HepG2 (cell line): ENCODE measurements around the gene PLPPR2. TPM values are rescaled to one million over a fixed set of nuclear protein-coding genes. Genes with fewer than 3 reads are reported as not detected.

Experiments used
- CBX1 ChIP-seq: IDR thresholded peaks from one replicate; pipeline ENCODE4 v1.6.1; 2016; ENCODE audit warnings: antibody characterized with exemption, low read depth
- CEBPG ChIP-seq: IDR thresholded peaks from 2 replicates; pipeline ENCODE4 v1.6.1; 2016
- CSRNP2 ChIP-seq: sonication (generic); formaldehyde crosslinking; conservative IDR thresholded peaks from 2 replicates; pipeline ENCODE4 v1.8.0; 2022; ENCODE audit warnings: low read depth, missing genetic modification reagents
- EHMT2 ChIP-seq: fragments of 200-600 bp; sonication (generic); IDR thresholded peaks from 2 replicates; pipeline ENCODE4 v1.7.0; 2017; ENCODE audit warnings: antibody characterized with exemption, low read depth, low read length, borderline replicate concordance
- HMGA1 ChIP-seq: sonication (generic); formaldehyde crosslinking; conservative IDR thresholded peaks from 2 replicates; pipeline ENCODE4 v1.4.0; 2020; ENCODE audit warnings: missing genetic modification reagents
- IRF9 ChIP-seq: sonication (generic); formaldehyde crosslinking; IDR thresholded peaks from 2 replicates; pipeline ENCODE4 v1.8.0; 2022; ENCODE audit warnings: missing genetic modification reagents, mild to moderate bottlenecking, borderline replicate concordance
- MXD3 ChIP-seq: IDR thresholded peaks from 2 replicates; pipeline ENCODE4 v1.6.1; 2016; ENCODE audit warnings: mild to moderate bottlenecking, missing biosample characterization, missing genetic modification reagents
- MYC ChIP-seq: sonication (generic); formaldehyde crosslinking; IDR thresholded peaks from 2 replicates; pipeline ENCODE4 v1.9.0; 2021; ENCODE audit warnings: missing genetic modification reagents, borderline replicate concordance
- NCOA5 ChIP-seq: sonication (generic); formaldehyde crosslinking; IDR thresholded peaks from 2 replicates; pipeline ENCODE4 v1.4.0; 2020; ENCODE audit warnings: missing genetic modification reagents
- SNAI1 ChIP-seq: sonication (generic); formaldehyde crosslinking; IDR thresholded peaks from 2 replicates; pipeline ENCODE4 v1.5.0; 2020; ENCODE audit warnings: mild to moderate bottlenecking, missing genetic modification reagents, borderline replicate concordance
- SP5 ChIP-seq: IDR thresholded peaks from 2 replicates; pipeline ENCODE4 v1.6.1; 2016; ENCODE audit warnings: low read depth, borderline replicate concordance
- TGIF2 ChIP-seq: IDR thresholded peaks from 2 replicates; pipeline ENCODE4 v1.6.1; 2016; ENCODE audit warnings: control low read depth, missing compliant biosample characterization
- ZBTB20 ChIP-seq: sonication (generic); formaldehyde crosslinking; IDR thresholded peaks from 2 replicates; pipeline ENCODE4 v1.8.1; 2023; ENCODE audit warnings: missing genetic modification reagents, low read depth, mild to moderate bottlenecking, borderline replicate concordance
- ZNF234 ChIP-seq: sonication (generic); formaldehyde crosslinking; conservative IDR thresholded peaks from 2 replicates; pipeline ENCODE4 v1.5.1; 2020; ENCODE audit warnings: mild to moderate bottlenecking, missing genetic modification reagents
- ZNF558 ChIP-seq: sonication (generic); formaldehyde crosslinking; IDR thresholded peaks from 2 replicates; pipeline ENCODE4 v1.9.0; 2022; ENCODE audit warnings: mild to moderate bottlenecking, missing genetic modification reagents, borderline replicate concordance
- ZNF614 ChIP-seq: IDR thresholded peaks from 2 replicates; pipeline ENCODE4 v1.6.1; 2018; ENCODE audit warnings: missing biosample characterization, missing genetic modification reagents, inconsistent platforms, borderline replicate concordance
- ZNF713 ChIP-seq: sonication (generic); formaldehyde crosslinking; IDR thresholded peaks from 2 replicates; pipeline ENCODE4 v1.4.0; 2020; ENCODE audit warnings: mild to moderate bottlenecking, missing genetic modification reagents
- ZNF747 ChIP-seq: sonication (generic); formaldehyde crosslinking; IDR thresholded peaks from 2 replicates; pipeline ENCODE4 v1.8.1; 2023; ENCODE audit warnings: missing genetic modification reagents, mild to moderate bottlenecking, borderline replicate concordance
- ZSCAN25 ChIP-seq: sonication (generic); formaldehyde crosslinking; IDR thresholded peaks from 2 replicates; pipeline ENCODE4 v1.8.0; 2022; ENCODE audit warnings: mild to moderate bottlenecking, missing genetic modification reagents
- polyA plus RNA-seq, 8 experiments: library from polyadenylated mRNA; depleted of rRNA in 3 of 8; stranded (reverse) in 7 of 8; unstranded in 1 of 8; fragments of >200 nt; fragmentation: Illumina TruSeq in 4 of 8; extraction: Trizol in 4 of 8; gene quantifications; 2 replicates each; pipeline versions ENCODE4 v1.2.1 to v1.2.3, GENCODE V29; 2011 to 2016; ENCODE audit warnings: low read depth in 4 of 8, missing spikeins in 1 of 8, mixed read lengths in 1 of 8; ENCODE audit not compliant: insufficient read depth in 1 of 8
- total RNA-seq, 5 experiments: library from RNA; depleted of rRNA; stranded (reverse); fragments of >200 nt; fragmentation: Illumina TruSeq; extraction: Trizol; gene quantifications; 2 replicates each; pipeline ENCODE4 v1.2.3, GENCODE V29; 2016; ENCODE audit warnings: low read depth in 1 of 5
- TF ChIP-seq, protein P1 (sequence below): sonication (generic); formaldehyde crosslinking; conservative IDR thresholded peaks from 2 replicates; pipeline ENCODE4 v1.4.0; 2020; ENCODE audit warnings: mild to moderate bottlenecking, missing genetic modification reagents, moderate library complexity
- TF ChIP-seq, protein P2 (sequence below): sonication (generic); formaldehyde crosslinking; conservative IDR thresholded peaks from 2 replicates; pipeline ENCODE4 v1.5.0; 2020; ENCODE audit warnings: missing genetic modification reagents

Gene PLPPR2
- total and polyA plus RNA-seq, 2 of the 13 experiments (the other 11 are each of a cell fraction or from before 2014, with no cell fraction given), result 1.5 to 2.1 TPM

DNA sequence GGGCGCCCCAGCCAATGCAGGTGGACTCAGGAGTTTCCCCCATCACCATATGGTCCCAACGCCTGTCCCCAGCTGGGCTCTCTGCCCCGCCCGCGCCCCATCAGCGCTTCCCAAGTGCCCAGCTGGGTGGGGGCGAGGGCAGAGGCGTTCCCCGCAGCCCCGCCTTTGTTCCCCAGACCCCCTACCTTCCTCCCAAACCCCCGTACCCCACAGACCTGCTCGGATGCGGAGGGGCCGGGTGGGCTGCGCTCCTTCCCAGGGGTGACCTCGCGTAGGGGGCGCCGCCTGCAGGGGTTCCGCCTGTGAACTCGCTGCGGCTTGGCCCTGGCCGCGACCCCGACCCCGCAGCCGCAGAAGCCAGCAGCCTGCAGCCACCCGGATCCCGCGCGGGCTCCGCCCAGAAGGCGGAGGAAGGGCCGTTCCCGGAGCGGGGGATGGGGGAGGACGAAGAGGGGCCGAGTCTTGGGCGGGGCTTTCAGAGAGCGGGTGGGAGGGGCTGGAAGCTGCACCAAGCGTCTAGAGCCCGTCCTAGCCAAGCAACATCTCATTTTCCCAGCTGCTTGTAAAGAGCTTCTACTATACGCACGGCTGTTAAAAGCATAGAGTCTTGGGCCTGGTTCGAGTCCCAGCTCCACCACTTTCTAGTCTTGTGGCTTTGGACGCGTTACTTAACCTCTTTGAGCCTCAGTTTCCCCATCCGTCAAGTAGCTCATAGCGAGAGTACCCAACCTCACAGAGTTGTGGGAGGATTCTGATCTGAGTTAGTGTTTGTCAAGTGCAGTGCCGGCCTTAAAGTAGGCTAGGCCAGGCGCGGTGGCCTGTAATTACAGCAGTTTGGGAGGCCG, 15.8 kb upstream of the PLPPR2 start, which contains the start of gene RAB3D (continued):
- TF ChIP-seq IRF9 (CRISPR knock-in tag) (peak; percentile 30; the same call in 1 of the 2 replicates), SP5 (CRISPR knock-in tag) (peak; percentile 90), ZBTB20 (CRISPR knock-in tag) (no peak), TGIF2 (CRISPR knock-in tag) (no peak), ZNF713 (no peak), EHMT2 (no peak), ZSCAN25 (no peak), SNAI1 (CRISPR knock-in tag) (no peak), ZNF614 (CRISPR knock-in tag) (no peak), CSRNP2 (CRISPR knock-in tag) (no peak), MYC (no peak), HMGA1 (CRISPR knock-in tag) (no peak), NCOA5 (CRISPR knock-in tag) (no peak), CBX1 (no peak), MXD3 (no peak), CEBPG (CRISPR knock-in tag) (no peak), ZNF558 (CRISPR knock-in tag) (no peak), ZNF234 (CRISPR knock-in tag) (no peak), ZNF747 (CRISPR knock-in tag) (no peak)
- TF ChIP-seq, protein P1, sequence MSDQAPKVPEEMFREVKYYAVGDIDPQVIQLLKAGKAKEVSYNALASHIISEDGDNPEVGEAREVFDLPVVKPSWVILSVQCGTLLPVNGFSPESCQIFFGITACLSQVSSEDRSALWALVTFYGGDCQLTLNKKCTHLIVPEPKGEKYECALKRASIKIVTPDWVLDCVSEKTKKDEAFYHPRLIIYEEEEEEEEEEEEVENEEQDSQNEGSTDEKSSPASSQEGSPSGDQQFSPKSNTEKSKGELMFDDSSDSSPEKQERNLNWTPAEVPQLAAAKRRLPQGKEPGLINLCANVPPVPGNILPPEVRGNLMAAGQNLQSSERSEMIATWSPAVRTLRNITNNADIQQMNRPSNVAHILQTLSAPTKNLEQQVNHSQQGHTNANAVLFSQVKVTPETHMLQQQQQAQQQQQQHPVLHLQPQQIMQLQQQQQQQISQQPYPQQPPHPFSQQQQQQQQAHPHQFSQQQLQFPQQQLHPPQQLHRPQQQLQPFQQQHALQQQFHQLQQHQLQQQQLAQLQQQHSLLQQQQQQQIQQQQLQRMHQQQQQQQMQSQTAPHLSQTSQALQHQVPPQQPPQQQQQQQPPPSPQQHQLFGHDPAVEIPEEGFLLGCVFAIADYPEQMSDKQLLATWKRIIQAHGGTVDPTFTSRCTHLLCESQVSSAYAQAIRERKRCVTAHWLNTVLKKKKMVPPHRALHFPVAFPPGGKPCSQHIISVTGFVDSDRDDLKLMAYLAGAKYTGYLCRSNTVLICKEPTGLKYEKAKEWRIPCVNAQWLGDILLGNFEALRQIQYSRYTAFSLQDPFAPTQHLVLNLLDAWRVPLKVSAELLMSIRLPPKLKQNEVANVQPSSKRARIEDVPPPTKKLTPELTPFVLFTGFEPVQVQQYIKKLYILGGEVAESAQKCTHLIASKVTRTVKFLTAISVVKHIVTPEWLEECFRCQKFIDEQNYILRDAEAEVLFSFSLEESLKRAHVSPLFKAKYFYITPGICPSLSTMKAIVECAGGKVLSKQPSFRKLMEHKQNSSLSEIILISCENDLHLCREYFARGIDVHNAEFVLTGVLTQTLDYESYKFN, result peak; percentile 27; the same call in 1 of the 2 replicates
- TF ChIP-seq, protein P2, sequence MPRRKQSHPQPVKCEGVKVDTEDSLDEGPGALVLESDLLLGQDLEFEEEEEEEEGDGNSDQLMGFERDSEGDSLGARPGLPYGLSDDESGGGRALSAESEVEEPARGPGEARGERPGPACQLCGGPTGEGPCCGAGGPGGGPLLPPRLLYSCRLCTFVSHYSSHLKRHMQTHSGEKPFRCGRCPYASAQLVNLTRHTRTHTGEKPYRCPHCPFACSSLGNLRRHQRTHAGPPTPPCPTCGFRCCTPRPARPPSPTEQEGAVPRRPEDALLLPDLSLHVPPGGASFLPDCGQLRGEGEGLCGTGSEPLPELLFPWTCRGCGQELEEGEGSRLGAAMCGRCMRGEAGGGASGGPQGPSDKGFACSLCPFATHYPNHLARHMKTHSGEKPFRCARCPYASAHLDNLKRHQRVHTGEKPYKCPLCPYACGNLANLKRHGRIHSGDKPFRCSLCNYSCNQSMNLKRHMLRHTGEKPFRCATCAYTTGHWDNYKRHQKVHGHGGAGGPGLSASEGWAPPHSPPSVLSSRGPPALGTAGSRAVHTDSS, result no peak
